ENCODE data around the gene HGS. TPM values are rescaled to one million over a fixed set of nuclear protein-coding genes. Genes with fewer than 3 reads are reported as not detected.

The HGS gene
- total and polyA plus RNA-seq, 2 donors (not counting 3 experiments of a cell fraction or from before 2014, with no cell fraction given) = 166 to 191 TPM

- ChIA-PET CTCF (interaction anchor here (1.0 kb wide), 1 partner anchor 12 kb away, joined by 4 read pairs; no protein-coding TSS in a partner anchor), POLR2A (no interaction called here)
- Histone ChIP-seq H2AFZ (ENCODE audit: low read depth, low read length) (no peak overlapping the region), H3K9ac (replicated peaks; ENCODE audit: extremely low read depth, insufficient read depth, low read length) (no peak overlapping the region), H3K4me1 (ENCODE audit: control insufficient read depth, extremely low read depth, insufficient read depth, low read length) (no peaks in the 10 kb centered on the region), H3K27ac (ENCODE audit: insufficient read depth, low read depth, low read length) (no peak overlapping the region), H3K9me3 (replicated peaks; ENCODE audit: control insufficient read depth, insufficient read depth, low read length) (no peaks in the 10 kb centered on the region), H3K9me1 (replicated peaks; ENCODE audit: control insufficient read depth, extremely low read depth, insufficient read depth, low read length) (no peaks in the 10 kb centered on the region), H3K79me2 (ENCODE audit: control insufficient read depth, insufficient read depth, low read length) (no peaks in the 10 kb centered on the region), H3K36me3 (ENCODE audit: control insufficient read depth in 2 of 2, extremely low read depth in 1 of 2, insufficient read depth in 2 of 2, low read length in 2 of 2) (no peaks in the 10 kb centered on the region), H3K4me3 (replicated peaks in 1 of 3; ENCODE audit: insufficient read depth in 1 of 3, low read depth in 1 of 3, low read length in 3 of 3) (no peak overlapping the region), H3K4me2 (ENCODE audit: insufficient read depth, low read length) (no peak overlapping the region), H4K20me1 (replicated peaks; ENCODE audit: control insufficient read depth, extremely low read depth, insufficient read depth, low read length) (no peaks in the 10 kb centered on the region), H3K27me3 (ENCODE audit: control insufficient read depth in 2 of 2, insufficient read depth in 2 of 2, low read length in 2 of 2) (peaks cover 18 to 22% of the 10 kb centered on the region in 2 experiments)
- TF ChIP-seq EZH2 (IDR thresholded peaks at IDR 0.05; ENCODE audit: borderline replicate concordance, low read depth, low read length, severe bottlenecking) (peak; percentile 92), MYC (IDR thresholded peaks at IDR 0.05; ENCODE audit: low read depth, low read length) (no peak), CTCF (IDR thresholded peaks at IDR 0.05; ENCODE audit: extremely low read depth in 1 of 2, insufficient read depth in 1 of 2, low read depth in 1 of 2, low read length in 2 of 2) (no peak)
- intact Hi-C loops (cut with micrococcal nuclease) = no loop called here
- DNase-seq (ENCODE audit: low read depth, low spot score) (no peak), FAIRE-seq (no peak)
- BruUV-seq (replicated peaks) = no TSS peak
- dilution Hi-C loops (cut with MboI; ENCODE audit: extremely low pct_ligation_motif_present, low sequenced_read_pairs) = no loop called here
Measured at GRCh38 chr17:81648013-81648706, 35.7 kb upstream of the HGS start.

GRCh38 chr17:81648707-81649085, 35.1 kb upstream of the HGS start:
- TF ChIP-seq, protein P1, sequence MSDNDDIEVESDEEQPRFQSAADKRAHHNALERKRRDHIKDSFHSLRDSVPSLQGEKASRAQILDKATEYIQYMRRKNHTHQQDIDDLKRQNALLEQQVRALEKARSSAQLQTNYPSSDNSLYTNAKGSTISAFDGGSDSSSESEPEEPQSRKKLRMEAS (IDR thresholded peaks at IDR 0.05; ENCODE audit: insufficient read depth, insufficient read length) = no peak
- no peak for TF ChIP-seq MYC (IDR thresholded peaks at IDR 0.05; ENCODE audit: low read depth, low read length)
- no peak for TF ChIP-seq JUN (IDR thresholded peaks at IDR 0.05; ENCODE audit: borderline replicate concordance, insufficient read depth, insufficient read length, low read depth)
- TF ChIP-seq CTCF (IDR thresholded peaks at IDR 0.05; ENCODE audit: extremely low read depth in 1 of 2, insufficient read depth in 1 of 2, low read depth in 1 of 2, low read length in 2 of 2) = no peak
- no peak for TF ChIP-seq GATA2 (IDR thresholded peaks at IDR 0.05; ENCODE audit: insufficient read depth, insufficient read length, low read depth, low read length)
- no peak for TF ChIP-seq FOS (IDR thresholded peaks at IDR 0.05; ENCODE audit: borderline replicate concordance, insufficient read depth, low read length)
- no peak for TF ChIP-seq POLR2A (IDR thresholded peaks at IDR 0.05; ENCODE audit: low read depth, low read length)
- no peak for TF ChIP-seq EZH2 (IDR thresholded peaks at IDR 0.05; ENCODE audit: borderline replicate concordance, low read depth, low read length, severe bottlenecking)
- TF ChIP-seq POLR2AphosphoS5 (IDR thresholded peaks at IDR 0.05; ENCODE audit: insufficient read depth, low read depth, low read length) = no peak
- POLR2A ChIA-PET = no interaction called here
- Histone ChIP-seq H3K9me1 (replicated peaks; ENCODE audit: control insufficient read depth, extremely low read depth, insufficient read depth, low read length) (no peaks in the 10 kb centered on the region), H3K4me2 (ENCODE audit: insufficient read depth, low read length) (no peak overlapping the region), H3K36me3 (ENCODE audit: control insufficient read depth in 2 of 2, extremely low read depth in 1 of 2, insufficient read depth in 2 of 2, low read length in 2 of 2) (no peaks in the 10 kb centered on the region), H3K27ac (ENCODE audit: insufficient read depth, low read depth, low read length) (no peak overlapping the region), H4K20me1 (replicated peaks; ENCODE audit: control insufficient read depth, extremely low read depth, insufficient read depth, low read length) (no peaks in the 10 kb centered on the region), H3K27me3 (ENCODE audit: control insufficient read depth in 2 of 2, insufficient read depth in 2 of 2, low read length in 2 of 2) (peaks cover 18 to 22% of the 10 kb centered on the region in 2 experiments), H3K9me3 (replicated peaks; ENCODE audit: control insufficient read depth, insufficient read depth, low read length) (no peaks in the 10 kb centered on the region), H3K79me2 (ENCODE audit: control insufficient read depth, insufficient read depth, low read length) (no peaks in the 10 kb centered on the region), H2AFZ (ENCODE audit: low read depth, low read length) (no peak overlapping the region), H3K4me3 (replicated peaks in 1 of 3; ENCODE audit: insufficient read depth in 1 of 3, low read depth in 1 of 3, low read length in 3 of 3) (no peak overlapping the region), H3K9ac (replicated peaks; ENCODE audit: extremely low read depth, insufficient read depth, low read length) (no peak overlapping the region), H3K4me1 (ENCODE audit: control insufficient read depth, extremely low read depth, insufficient read depth, low read length) (no peaks in the 10 kb centered on the region)
- CTCF ChIA-PET = no interaction called here
- dilution Hi-C loops (cut with MboI; ENCODE audit: extremely low pct_ligation_motif_present, low sequenced_read_pairs) = no loop called here
- BruUV-seq (replicated peaks) = no TSS peak
- DNase-seq (ENCODE audit: low read depth, low spot score) = no peak
- FAIRE-seq = no peak
- intact Hi-C loops (cut with micrococcal nuclease) = no loop called here

Data from endothelial cell of umbilical vein (primary cell).